ENCODE measurements around the gene CCDC126. TPM values are rescaled to one million over a fixed set of nuclear protein-coding genes. Genes with fewer than 3 reads are reported as not detected.

CCDC126 gene
- total and polyA plus RNA-seq, 9 of the 15 experiments (the other 6 are each of a cell fraction or from before 2014, with no cell fraction given) = 3.0 to 16.2 (median 5.2) TPM

- TF ChIP-seq, protein P1, sequence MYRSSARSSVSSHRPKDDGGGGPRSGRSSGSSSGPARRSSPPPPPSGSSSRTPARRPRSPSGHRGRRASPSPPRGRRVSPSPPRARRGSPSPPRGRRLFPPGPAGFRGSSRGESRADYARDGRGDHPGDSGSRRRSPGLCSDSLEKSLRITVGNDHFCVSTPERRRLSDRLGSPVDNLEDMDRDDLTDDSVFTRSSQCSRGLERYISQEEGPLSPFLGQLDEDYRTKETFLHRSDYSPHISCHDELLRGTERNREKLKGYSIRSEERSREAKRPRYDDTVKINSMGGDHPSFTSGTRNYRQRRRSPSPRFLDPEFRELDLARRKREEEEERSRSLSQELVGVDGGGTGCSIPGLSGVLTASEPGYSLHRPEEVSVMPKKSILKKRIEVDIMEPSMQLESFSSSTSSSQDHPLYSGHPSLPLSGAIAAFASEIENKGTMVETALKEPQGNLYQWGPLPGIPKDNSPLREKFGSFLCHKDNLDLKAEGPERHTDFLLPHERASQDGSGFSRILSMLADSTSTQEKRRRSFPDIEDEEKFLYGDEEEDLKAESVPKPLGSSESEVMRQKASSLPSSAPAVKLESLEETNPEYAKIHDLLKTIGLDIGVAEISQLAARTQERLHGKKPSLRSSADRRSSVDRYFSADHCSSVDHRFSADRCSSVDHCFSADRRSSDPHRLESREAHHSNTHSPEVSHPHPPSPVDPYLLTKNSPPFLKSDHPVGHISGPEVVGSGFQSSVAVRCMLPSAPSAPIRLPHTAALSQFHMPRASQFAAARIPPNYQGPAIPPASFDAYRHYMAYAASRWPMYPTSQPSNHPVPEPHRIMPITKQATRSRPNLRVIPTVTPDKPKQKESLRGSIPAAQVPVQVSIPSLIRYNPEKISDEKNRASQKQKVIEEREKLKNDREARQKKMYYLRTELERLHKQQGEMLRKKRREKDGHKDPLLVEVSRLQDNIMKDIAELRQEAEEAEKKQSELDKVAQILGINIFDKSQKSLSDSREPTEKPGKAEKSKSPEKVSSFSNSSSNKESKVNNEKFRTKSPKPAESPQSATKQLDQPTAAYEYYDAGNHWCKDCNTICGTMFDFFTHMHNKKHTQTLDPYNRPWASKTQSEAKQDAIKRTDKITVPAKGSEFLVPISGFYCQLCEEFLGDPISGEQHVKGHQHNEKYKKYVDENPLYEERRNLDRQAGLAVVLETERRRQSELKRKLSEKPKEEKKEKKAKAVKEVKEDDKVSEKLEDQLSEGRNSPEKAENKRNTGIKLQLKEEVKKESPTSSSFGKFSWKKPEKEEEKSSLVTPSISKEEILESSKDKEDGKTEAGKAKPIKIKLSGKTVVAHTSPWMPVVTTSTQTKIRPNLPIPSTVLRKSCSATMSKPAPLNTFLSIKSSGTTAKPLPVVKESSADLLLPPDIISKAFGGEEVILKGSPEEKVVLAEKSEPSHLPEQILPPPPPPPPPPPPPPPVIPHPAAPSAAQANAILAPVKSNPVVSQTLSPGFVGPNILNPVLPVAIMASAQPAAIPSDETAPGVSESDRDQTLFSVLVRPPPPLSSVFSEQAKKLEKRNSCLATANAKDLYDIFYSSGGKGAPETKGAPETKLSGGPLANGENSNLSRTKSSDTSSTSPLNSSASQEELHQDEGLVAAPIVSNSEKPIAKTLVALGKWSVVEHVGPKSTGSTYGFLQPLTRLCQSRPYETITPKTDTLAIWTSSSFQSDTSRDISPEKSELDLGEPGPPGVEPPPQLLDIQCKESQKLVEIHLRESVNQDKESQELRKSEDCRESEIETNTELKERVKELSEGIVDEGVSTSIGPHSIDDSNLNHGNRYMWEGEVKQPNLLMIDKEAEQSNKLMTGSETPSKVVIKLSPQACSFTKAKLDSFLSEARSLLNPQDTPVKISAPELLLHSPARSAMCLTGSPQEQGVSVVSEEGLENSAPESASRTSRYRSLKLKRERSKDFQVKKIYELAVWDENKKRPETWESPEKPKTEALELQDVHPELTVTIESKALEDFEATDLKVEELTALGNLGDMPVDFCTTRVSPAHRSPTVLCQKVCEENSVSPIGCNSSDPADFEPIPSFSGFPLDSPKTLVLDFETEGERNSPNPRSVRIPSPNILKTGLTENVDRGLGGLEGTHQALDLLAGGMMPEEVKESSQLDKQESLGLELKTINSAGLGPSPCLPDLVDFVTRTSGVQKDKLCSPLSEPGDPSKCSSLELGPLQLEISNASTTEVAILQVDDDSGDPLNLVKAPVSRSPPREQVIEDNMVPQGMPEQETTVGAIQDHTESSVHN (IDR thresholded peaks at IDR 0.05; ENCODE audit: borderline replicate concordance in 1 of 2, low read depth in 1 of 2) = no peak
- TF ChIP-seq, protein P2, sequence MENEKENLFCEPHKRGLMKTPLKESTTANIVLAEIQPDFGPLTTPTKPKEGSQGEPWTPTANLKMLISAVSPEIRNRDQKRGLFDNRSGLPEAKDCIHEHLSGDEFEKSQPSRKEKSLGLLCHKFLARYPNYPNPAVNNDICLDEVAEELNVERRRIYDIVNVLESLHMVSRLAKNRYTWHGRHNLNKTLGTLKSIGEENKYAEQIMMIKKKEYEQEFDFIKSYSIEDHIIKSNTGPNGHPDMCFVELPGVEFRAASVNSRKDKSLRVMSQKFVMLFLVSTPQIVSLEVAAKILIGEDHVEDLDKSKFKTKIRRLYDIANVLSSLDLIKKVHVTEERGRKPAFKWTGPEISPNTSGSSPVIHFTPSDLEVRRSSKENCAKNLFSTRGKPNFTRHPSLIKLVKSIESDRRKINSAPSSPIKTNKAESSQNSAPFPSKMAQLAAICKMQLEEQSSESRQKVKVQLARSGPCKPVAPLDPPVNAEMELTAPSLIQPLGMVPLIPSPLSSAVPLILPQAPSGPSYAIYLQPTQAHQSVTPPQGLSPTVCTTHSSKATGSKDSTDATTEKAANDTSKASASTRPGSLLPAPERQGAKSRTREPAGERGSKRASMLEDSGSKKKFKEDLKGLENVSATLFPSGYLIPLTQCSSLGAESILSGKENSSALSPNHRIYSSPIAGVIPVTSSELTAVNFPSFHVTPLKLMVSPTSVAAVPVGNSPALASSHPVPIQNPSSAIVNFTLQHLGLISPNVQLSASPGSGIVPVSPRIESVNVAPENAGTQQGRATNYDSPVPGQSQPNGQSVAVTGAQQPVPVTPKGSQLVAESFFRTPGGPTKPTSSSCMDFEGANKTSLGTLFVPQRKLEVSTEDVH (IDR thresholded peaks at IDR 0.05; ENCODE audit: low read depth, partially characterized antibody) = no peak
- TF ChIP-seq RBM34 (IDR thresholded peaks at IDR 0.05; ENCODE audit: borderline replicate concordance, insufficient read depth, low read length) = no peak
- TF ChIP-seq HMGN3 (IDR thresholded peaks at IDR 0.05; ENCODE audit: borderline replicate concordance, extremely low read depth, insufficient read length, low read depth, low read length) = peak; percentile 61
- TF ChIP-seq CBX2 (IDR thresholded peaks at IDR 0.05; ENCODE audit: insufficient read depth, low read length, poor library complexity, severe bottlenecking) = no peak
- no peak for TF ChIP-seq ZC3H4 (CRISPR knock-in tag; IDR thresholded peaks at IDR 0.05; ENCODE audit: borderline replicate concordance)
- TF ChIP-seq MCM2 (IDR thresholded peaks at IDR 0.05; ENCODE audit: low read depth) = no peak
- TF ChIP-seq ADNP (tag; IDR thresholded peaks at IDR 0.05) = no peak
- peak; percentile 43; the same call in 1 of the 2 replicates for TF ChIP-seq HDAC2 (IDR thresholded peaks at IDR 0.05)
- no peak for TF ChIP-seq HMG20B (CRISPR knock-in tag; IDR thresholded peaks at IDR 0.05)
Observed at GRCh38 chr7:23597094-23598091, at the start of gene CCDC126 (continued).
